Neural progenitor cell (in vitro differentiated cells): ENCODE data around the gene FADS1. TPM values are rescaled to one million over a fixed set of nuclear protein-coding genes. Genes with fewer than 3 reads are reported as not detected.

Experiments used
- DNase-seq: peaks from one replicate; pipeline ENCODE4 v3.0.0-alpha.2; 2016; ENCODE audit warnings: low spot score
- H2AFZ ChIP-seq: fragments of 200-600 bp; sonication (generic); replicated peaks from 2 replicates; pipeline ENCODE4 v1.6.1; 2016; ENCODE audit warnings: antibody characterized with exemption
- H3F3A ChIP-seq: fragments of 200-600 bp; sonication (generic); 2 replicates; pipeline ENCODE4 v1.6.1; 2016; ENCODE audit warnings: antibody characterized with exemption, low read depth
- H3K27ac ChIP-seq: fragments of 200-600 bp; sonication (generic); 2 replicates; pipeline ENCODE4 v1.5.1; 2016; ENCODE audit warnings: mild to moderate bottlenecking
- H3K27me3 ChIP-seq: fragments of 200-600 bp; sonication (generic); 2 replicates; pipeline ENCODE4 v1.6.1; 2016; ENCODE audit warnings: mild to moderate bottlenecking, moderate library complexity
- H3K36me3 ChIP-seq: fragments of 200-600 bp; sonication (generic); 2 replicates; pipeline ENCODE4 v1.5.1; 2016
- H3K4me1 ChIP-seq: fragments of 200-600 bp; sonication (generic); 2 replicates; pipeline ENCODE4 v1.6.1; 2016; ENCODE audit warnings: mixed run types
- H3K4me2 ChIP-seq: fragments of 200-600 bp; sonication (generic); 2 replicates; pipeline ENCODE4 v1.6.1; 2016
- H3K4me3 ChIP-seq: fragments of 200-600 bp; sonication (generic); 2 replicates; pipeline ENCODE4 v1.5.1; 2016
- H3K79me2 ChIP-seq: fragments of 200-600 bp; sonication (generic); 2 replicates; pipeline ENCODE4 v1.6.1; 2016; ENCODE audit warnings: low read depth
- H3K9ac ChIP-seq: fragments of 200-600 bp; sonication (generic); 2 replicates; pipeline ENCODE4 v1.6.1; 2016
- H3K9me3 ChIP-seq: fragments of 200-600 bp; sonication (generic); 2 replicates; pipeline ENCODE4 v1.5.1; 2016; ENCODE audit warnings: low read depth
- H4K20me1 ChIP-seq: fragments of 200-600 bp; sonication (generic); 2 replicates; pipeline ENCODE4 v1.6.1; 2016; ENCODE audit warnings: low read depth
- H3K27ac Mint-ChIP-seq: 3 replicates; pipeline ENCODE4 v1.8.0; 2021; ENCODE audit warnings: mixed read lengths
- H3K27me3 Mint-ChIP-seq: 2 replicates; pipeline ENCODE4 v1.8.0; 2022; ENCODE audit warnings: low read depth, mild to moderate bottlenecking, inconsistent platforms, moderate library complexity, mixed read lengths; ENCODE audit not compliant: insufficient read depth
- H3K36me3 Mint-ChIP-seq: 3 replicates; pipeline ENCODE4 v1.8.0; 2021; ENCODE audit warnings: mixed read lengths
- H3K4me1 Mint-ChIP-seq: 3 replicates; pipeline ENCODE4 v1.8.0; 2021; ENCODE audit warnings: mixed read lengths
- H3K4me3 Mint-ChIP-seq: 3 replicates; pipeline ENCODE4 v1.8.0; 2021; ENCODE audit warnings: mild to moderate bottlenecking, moderate library complexity, mixed read lengths
- H3K9me3 Mint-ChIP-seq: 3 replicates; pipeline ENCODE4 v1.8.0; 2020; ENCODE audit warnings: mixed read lengths
- EZH2 ChIP-seq: fragments of 200-600 bp; sonication (generic); IDR thresholded peaks from 2 replicates; pipeline ENCODE4 v1.6.1; 2017; ENCODE audit warnings: antibody characterized with exemption, mild to moderate bottlenecking, moderate library complexity
- EZH2phosphoT487 ChIP-seq: fragments of 200-600 bp; sonication (generic); IDR thresholded peaks from 2 replicates; pipeline ENCODE4 v1.6.1; 2017; ENCODE audit warnings: antibody characterized with exemption
- total RNA-seq: library from RNA; depleted of rRNA; stranded (reverse); fragments of >200 nt; gene quantifications from 2 replicates; pipeline ENCODE4 v1.2.3, GENCODE V29; 2015; ENCODE audit warnings: low replicate concordance
- TF ChIP-seq, protein P1 (sequence below): fragments of 200-600 bp; sonication (generic); IDR thresholded peaks from 2 replicates; pipeline ENCODE4 v1.5.1; 2017; ENCODE audit warnings: antibody characterized with exemption, mild to moderate bottlenecking

FADS1 gene
- total RNA-seq, 1 donor from 2014 or later: 163 TPM

GRCh38 chr11:61806785-61807184, 10.0 kb downstream of the FADS1 start:
- no peak overlapping the region for H3K4me3 Mint-ChIP-seq
- H3K27me3 Mint-ChIP-seq: peaks cover 5% of the 10 kb centered on the region
- Histone ChIP-seq H3K9me3 (no peaks in the 10 kb centered on the region), H3K79me2 (peaks cover 11% of the 10 kb centered on the region), H3K27me3 (no peaks in the 10 kb centered on the region), H3K4me2 (no peak overlapping the region), H3K27ac (no peak overlapping the region), H3K4me3 (no peak overlapping the region), H3K4me1 (no peaks in the 10 kb centered on the region), H3K36me3 (peaks cover 14% of the 10 kb centered on the region), H3K9ac (no peak overlapping the region), H4K20me1 (peaks cover 21% of the 10 kb centered on the region), H2AFZ (no peak overlapping the region), H3F3A (peaks cover 13% of the 10 kb centered on the region)
- no peak overlapping the region for H3K27ac Mint-ChIP-seq
- no peaks in the 10 kb centered on the region for H3K4me1 Mint-ChIP-seq
- H3K36me3 Mint-ChIP-seq: peaks cover 67% of the 10 kb centered on the region
- DNase-seq: no peak
- TF ChIP-seq, protein P1, sequence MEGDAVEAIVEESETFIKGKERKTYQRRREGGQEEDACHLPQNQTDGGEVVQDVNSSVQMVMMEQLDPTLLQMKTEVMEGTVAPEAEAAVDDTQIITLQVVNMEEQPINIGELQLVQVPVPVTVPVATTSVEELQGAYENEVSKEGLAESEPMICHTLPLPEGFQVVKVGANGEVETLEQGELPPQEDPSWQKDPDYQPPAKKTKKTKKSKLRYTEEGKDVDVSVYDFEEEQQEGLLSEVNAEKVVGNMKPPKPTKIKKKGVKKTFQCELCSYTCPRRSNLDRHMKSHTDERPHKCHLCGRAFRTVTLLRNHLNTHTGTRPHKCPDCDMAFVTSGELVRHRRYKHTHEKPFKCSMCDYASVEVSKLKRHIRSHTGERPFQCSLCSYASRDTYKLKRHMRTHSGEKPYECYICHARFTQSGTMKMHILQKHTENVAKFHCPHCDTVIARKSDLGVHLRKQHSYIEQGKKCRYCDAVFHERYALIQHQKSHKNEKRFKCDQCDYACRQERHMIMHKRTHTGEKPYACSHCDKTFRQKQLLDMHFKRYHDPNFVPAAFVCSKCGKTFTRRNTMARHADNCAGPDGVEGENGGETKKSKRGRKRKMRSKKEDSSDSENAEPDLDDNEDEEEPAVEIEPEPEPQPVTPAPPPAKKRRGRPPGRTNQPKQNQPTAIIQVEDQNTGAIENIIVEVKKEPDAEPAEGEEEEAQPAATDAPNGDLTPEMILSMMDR: no peak
- TF ChIP-seq EZH2phosphoT487 (no peak), EZH2 (no peak)
- no peaks in the 10 kb centered on the region for H3K9me3 Mint-ChIP-seq

- peaks cover 29% of the 10 kb centered on the region for H3F3A ChIP-seq
- H3K4me1 ChIP-seq: no peaks in the 10 kb centered on the region
- H4K20me1 ChIP-seq: peaks cover 17% of the 10 kb centered on the region
- peaks cover 6% of the 10 kb centered on the region for H3K27me3 Mint-ChIP-seq
- no peaks in the 10 kb centered on the region for H3K9me3 ChIP-seq
- H3K36me3 ChIP-seq: peaks cover 14% of the 10 kb centered on the region
- peaks cover 13% of the 10 kb centered on the region for H3K79me2 ChIP-seq
- no peak overlapping the region for H3K9ac ChIP-seq
- no peak for TF ChIP-seq EZH2
- TF ChIP-seq, protein P1: no peak
- no peak for TF ChIP-seq EZH2phosphoT487
- peaks cover 65% of the 10 kb centered on the region for H3K36me3 Mint-ChIP-seq
- no peaks in the 10 kb centered on the region for H3K4me1 Mint-ChIP-seq
- H3K27ac ChIP-seq: no peak overlapping the region
- H3K9me3 Mint-ChIP-seq: no peaks in the 10 kb centered on the region
- H3K4me2 ChIP-seq: no peak overlapping the region
- H3K27me3 ChIP-seq: no peaks in the 10 kb centered on the region
- H3K27ac Mint-ChIP-seq: peak overlapping the region; percentile 35
- H2AFZ ChIP-seq: no peak overlapping the region
- DNase-seq: no peak
- no peak overlapping the region for H3K4me3 Mint-ChIP-seq
- H3K4me3 ChIP-seq: no peak overlapping the region
Measured at GRCh38 chr11:61805146-61805545, 11.7 kb downstream of the FADS1 start.

GRCh38 chr11:61803889-61804647, 12.7 kb downstream of the FADS1 start:
- no peak overlapping the region for H3K4me3 ChIP-seq
- H3K27me3 ChIP-seq: no peaks in the 10 kb centered on the region
- H3F3A ChIP-seq: peaks cover 40% of the 10 kb centered on the region
- no peak overlapping the region for H2AFZ ChIP-seq
- Mint-ChIP-seq H3K27me3 (peaks cover 6% of the 10 kb centered on the region), H3K27ac (no peak overlapping the region), H3K36me3 (peaks cover 64% of the 10 kb centered on the region), H3K9me3 (no peaks in the 10 kb centered on the region), H3K4me1 (no peaks in the 10 kb centered on the region), H3K4me3 (no peak overlapping the region)
- peaks cover 11% of the 10 kb centered on the region for H4K20me1 ChIP-seq
- H3K4me1 ChIP-seq: no peaks in the 10 kb centered on the region
- TF ChIP-seq EZH2 (no peak), EZH2phosphoT487 (no peak)
- TF ChIP-seq, protein P1: no peak
- peaks cover 4% of the 10 kb centered on the region for H3K36me3 ChIP-seq
- no peak overlapping the region for H3K4me2 ChIP-seq
- no peak overlapping the region for H3K9ac ChIP-seq
- no peak overlapping the region for H3K27ac ChIP-seq
- H3K9me3 ChIP-seq: no peaks in the 10 kb centered on the region
- DNase-seq: no peak
- H3K79me2 ChIP-seq: peaks cover 13% of the 10 kb centered on the region
